GM23248 (cell line): ENCODE data around the gene PSME3IP1.

ENCODE experiments used
- EZH2 ChIP-seq: fragments of 200-600 bp; sonication (generic); IDR thresholded peaks from 2 replicates; pipeline ENCODE4 v1.6.1; 2018; ENCODE audit warnings: antibody characterized with exemption, mild to moderate bottlenecking; ENCODE audit not compliant: insufficient read depth, poor library complexity, severe bottlenecking
- EZH2phosphoT487 ChIP-seq: fragments of 200-600 bp; sonication (generic); IDR thresholded peaks from 2 replicates; pipeline ENCODE4 v1.6.1; 2018; ENCODE audit warnings: antibody characterized with exemption, moderate library complexity, mild to moderate bottlenecking, low read depth; ENCODE audit not compliant: insufficient read depth

- no peak for TF ChIP-seq EZH2
- no peak for TF ChIP-seq EZH2phosphoT487
Measured at GRCh38 chr16:57141822-57142631, 43.8 kb downstream of the PSME3IP1 start.
